ENCODE data around the gene SULF2.

The SULF2 gene

DNA sequence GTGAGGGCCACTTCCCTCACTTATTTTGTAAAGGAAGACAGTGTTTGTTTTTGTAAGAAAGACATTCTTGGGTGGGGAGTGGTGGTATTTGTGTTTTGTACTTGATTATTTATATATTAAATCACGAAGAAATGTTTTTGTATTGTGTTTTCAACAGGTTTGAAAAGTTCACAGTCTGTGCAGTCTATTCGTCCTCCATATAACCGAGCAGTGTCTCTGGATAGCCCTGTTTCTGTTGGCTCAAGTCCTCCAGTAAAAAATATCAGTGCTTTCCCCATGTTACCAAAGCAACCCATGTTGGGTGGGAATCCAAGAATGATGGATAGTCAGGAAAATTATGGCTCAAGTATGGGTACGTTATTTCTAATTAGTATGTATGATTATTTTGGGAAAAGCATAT, 146.4 kb downstream of the SULF2 start:
- no peak overlapping the region for H3K27ac ChIP-seq
- ChIA-PET POLR2A (ENCODE audit: low non-redundant PET) (no interaction called here), CTCF (no interaction called here)
- TF ChIP-seq, protein P1, sequence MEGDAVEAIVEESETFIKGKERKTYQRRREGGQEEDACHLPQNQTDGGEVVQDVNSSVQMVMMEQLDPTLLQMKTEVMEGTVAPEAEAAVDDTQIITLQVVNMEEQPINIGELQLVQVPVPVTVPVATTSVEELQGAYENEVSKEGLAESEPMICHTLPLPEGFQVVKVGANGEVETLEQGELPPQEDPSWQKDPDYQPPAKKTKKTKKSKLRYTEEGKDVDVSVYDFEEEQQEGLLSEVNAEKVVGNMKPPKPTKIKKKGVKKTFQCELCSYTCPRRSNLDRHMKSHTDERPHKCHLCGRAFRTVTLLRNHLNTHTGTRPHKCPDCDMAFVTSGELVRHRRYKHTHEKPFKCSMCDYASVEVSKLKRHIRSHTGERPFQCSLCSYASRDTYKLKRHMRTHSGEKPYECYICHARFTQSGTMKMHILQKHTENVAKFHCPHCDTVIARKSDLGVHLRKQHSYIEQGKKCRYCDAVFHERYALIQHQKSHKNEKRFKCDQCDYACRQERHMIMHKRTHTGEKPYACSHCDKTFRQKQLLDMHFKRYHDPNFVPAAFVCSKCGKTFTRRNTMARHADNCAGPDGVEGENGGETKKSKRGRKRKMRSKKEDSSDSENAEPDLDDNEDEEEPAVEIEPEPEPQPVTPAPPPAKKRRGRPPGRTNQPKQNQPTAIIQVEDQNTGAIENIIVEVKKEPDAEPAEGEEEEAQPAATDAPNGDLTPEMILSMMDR (conservative IDR thresholded peaks at IDR 0.05; ENCODE audit: low read depth): no peak
- no peak for DNase-seq (ENCODE audit: low spot score)

DNA sequence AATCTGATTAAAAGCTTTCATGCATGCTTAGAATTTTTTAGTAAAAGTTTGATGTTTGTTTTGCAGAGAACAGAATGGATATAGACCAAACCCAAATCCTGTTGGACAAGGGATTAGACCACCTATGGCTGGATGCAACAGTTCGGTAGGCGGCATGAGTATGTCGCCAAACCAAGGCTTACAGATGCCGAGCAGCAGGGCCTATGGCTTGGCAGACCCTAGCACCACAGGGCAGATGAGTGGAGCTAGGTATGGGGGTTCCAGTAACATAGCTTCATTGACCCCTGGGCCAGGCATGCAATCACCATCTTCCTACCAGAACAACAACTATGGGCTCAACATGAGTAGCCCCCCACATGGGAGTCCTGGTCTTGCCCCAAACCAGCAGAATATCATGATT, 150.0 kb downstream of the SULF2 start:
- H3K27ac ChIP-seq: no peak overlapping the region
- CTCF ChIA-PET: interaction anchor here (0.7 to 1.6 kb wide), 3 partner anchors 12 to 251 kb away, joined by 3 to 6 read pairs (median 3); no protein-coding TSS in a partner anchor
- DNase-seq (ENCODE audit: low spot score): no peak
- TF ChIP-seq, protein P1 (conservative IDR thresholded peaks at IDR 0.05; ENCODE audit: low read depth): no peak
- POLR2A ChIA-PET (ENCODE audit: low non-redundant PET): no interaction called here

GRCh38 chr20:47631078-47631477, 154.2 kb downstream of the SULF2 start:
- CTCF ChIA-PET: interaction anchor here (0.6 to 1.0 kb wide), 2 partner anchors 10 to 120 kb away, joined by 3 to 4 read pairs; no protein-coding TSS in a partner anchor
- TF ChIP-seq, protein P1 (conservative IDR thresholded peaks at IDR 0.05; ENCODE audit: low read depth): no peak
- no peak overlapping the region for H3K27ac ChIP-seq
- POLR2A ChIA-PET (ENCODE audit: low non-redundant PET): no interaction called here
- DNase-seq (ENCODE audit: low spot score): no peak

- CTCF ChIA-PET: no interaction called here
- TF ChIP-seq, protein P1 (conservative IDR thresholded peaks at IDR 0.05; ENCODE audit: low read depth): no peak
- POLR2A ChIA-PET (ENCODE audit: low non-redundant PET): interaction anchor here (0.6 kb wide), 1 partner anchor 11 kb away, joined by 9 read pairs; no protein-coding TSS in a partner anchor
- DNase-seq (ENCODE audit: low spot score): no peak
- H3K27ac ChIP-seq: no peak overlapping the region
Measured at GRCh38 chr20:47629907-47630306, 155.4 kb downstream of the SULF2 start.

- CTCF ChIA-PET: interaction anchor here (0.5 to 0.7 kb wide), 4 partner anchors 36 to 355 kb away, joined by 3 to 4 read pairs (median 3); no protein-coding TSS in a partner anchor
- POLR2A ChIA-PET (ENCODE audit: low non-redundant PET): no interaction called here
- H3K27ac ChIP-seq: no peak overlapping the region
- DNase-seq (ENCODE audit: low spot score): no peak
- TF ChIP-seq, protein P1 (conservative IDR thresholded peaks at IDR 0.05; ENCODE audit: low read depth): no peak
Measured at GRCh38 chr20:47627540-47627939, 157.7 kb downstream of the SULF2 start.

- no peak for DNase-seq (ENCODE audit: low spot score)
- no peak overlapping the region for H3K27ac ChIP-seq
- CTCF ChIA-PET: interaction anchor here (0.6 to 1.1 kb wide), 9 partner anchors 12 to 444 kb away, joined by 3 to 5 read pairs (median 3); no protein-coding TSS in a partner anchor
- TF ChIP-seq, protein P1 (conservative IDR thresholded peaks at IDR 0.05; ENCODE audit: low read depth): no peak
- POLR2A ChIA-PET (ENCODE audit: low non-redundant PET): interaction anchor here (0.6 kb wide), 1 partner anchor 88 kb away, joined by 3 read pairs; no protein-coding TSS in a partner anchor
Measured at GRCh38 chr20:47623206-47623605, 162.1 kb downstream of the SULF2 start.
